NCI-H1694 (cell line): ENCODE results near the gene YWHAG.
A peak's percentile ranks its signal among the peaks of the same experiment; 100 is the strongest.
"Not testable (repeated sequence)": the region's sequence is repeated elsewhere in the genome, so short reads cannot be mapped to it uniquely, and the experiment has no call there.

Source experiments
- DNase-seq: peaks from one replicate; lab custom pipeline; 2025; lab: John Stamatoyannopoulos, UW

Gene YWHAG

GRCh38 chr7:76296743-76297740 lies 61.7 kb downstream of the YWHAG start:
- DNase-seq, result no peak

- peak; percentile 88 for DNase-seq
These were observed 64.3 kb downstream of the YWHAG start for GRCh38 chr7:76294344-76295024.

GRCh38 chr7:76293407-76293901 lies 65.3 kb downstream of the YWHAG start:
- DNase-seq, result no peak

GRCh38 chr7:76292911-76293310 lies 65.9 kb downstream of the YWHAG start:
- not testable (repeated sequence) for DNase-seq

GRCh38 chr7:76292213-76292573 lies 66.6 kb downstream of the YWHAG start:
- no peak for DNase-seq

- DNase-seq, result peak; percentile 75
These were observed 67.2 kb downstream of the YWHAG start for GRCh38 chr7:76291351-76292212.

- DNase-seq, result not testable (repeated sequence)
These were observed 67.9 kb downstream of the YWHAG start for GRCh38 chr7:76290847-76291350.

- no peak for DNase-seq
These were observed 71.9 kb downstream of the YWHAG start for GRCh38 chr7:76286842-76287403.

- no peak for DNase-seq
These were observed 73.0 kb downstream of the YWHAG start for GRCh38 chr7:76285604-76286374.

GRCh38 chr7:76283254-76284159 lies 75.3 kb downstream of the YWHAG start:
- DNase-seq, result no peak

GRCh38 chr7:76282344-76283253 lies 76.2 kb downstream of the YWHAG start:
- DNase-seq, result no peak

- DNase-seq, result no peak
These were observed 77.0 kb downstream of the YWHAG start for GRCh38 chr7:76281706-76282343.

GRCh38 chr7:76281006-76281705 lies 77.6 kb downstream of the YWHAG start:
- no peak for DNase-seq

GRCh38 chr7:76280408-76280807 lies 78.4 kb downstream of the YWHAG start:
- no peak for DNase-seq

GRCh38 chr7:76278540-76278939 lies 80.3 kb downstream of the YWHAG start:
- no peak for DNase-seq
